Stimulated activated CD8-positive, alpha-beta memory T cell treated with anti-CD3 and anti-CD28 coated beads, Interleukin-4, amount 100 ng/mL, for 48 hours (primary cell): Measurements from ENCODE around the gene CCDC152.
"Not testable (repeated sequence)": the region's sequence is repeated elsewhere in the genome, so short reads cannot be mapped to it uniquely, and the experiment has no call there.

Experiments used
- DNase-seq: peaks from one replicate; pipeline ENCODE4 v3.0.0-alpha.2; 2020

Gene CCDC152, protein sequence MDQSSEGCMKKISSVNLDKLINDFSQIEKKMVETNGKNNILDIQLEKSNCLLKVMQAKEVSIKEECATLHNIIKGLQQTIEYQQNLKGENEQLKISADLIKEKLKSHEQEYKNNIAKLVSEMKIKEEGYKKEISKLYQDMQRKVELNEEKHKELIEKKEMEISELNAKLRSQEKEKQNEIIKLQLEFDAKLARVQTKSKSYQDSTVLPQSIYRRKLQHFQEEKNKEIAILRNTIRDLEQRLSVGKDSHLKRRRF

DNA sequence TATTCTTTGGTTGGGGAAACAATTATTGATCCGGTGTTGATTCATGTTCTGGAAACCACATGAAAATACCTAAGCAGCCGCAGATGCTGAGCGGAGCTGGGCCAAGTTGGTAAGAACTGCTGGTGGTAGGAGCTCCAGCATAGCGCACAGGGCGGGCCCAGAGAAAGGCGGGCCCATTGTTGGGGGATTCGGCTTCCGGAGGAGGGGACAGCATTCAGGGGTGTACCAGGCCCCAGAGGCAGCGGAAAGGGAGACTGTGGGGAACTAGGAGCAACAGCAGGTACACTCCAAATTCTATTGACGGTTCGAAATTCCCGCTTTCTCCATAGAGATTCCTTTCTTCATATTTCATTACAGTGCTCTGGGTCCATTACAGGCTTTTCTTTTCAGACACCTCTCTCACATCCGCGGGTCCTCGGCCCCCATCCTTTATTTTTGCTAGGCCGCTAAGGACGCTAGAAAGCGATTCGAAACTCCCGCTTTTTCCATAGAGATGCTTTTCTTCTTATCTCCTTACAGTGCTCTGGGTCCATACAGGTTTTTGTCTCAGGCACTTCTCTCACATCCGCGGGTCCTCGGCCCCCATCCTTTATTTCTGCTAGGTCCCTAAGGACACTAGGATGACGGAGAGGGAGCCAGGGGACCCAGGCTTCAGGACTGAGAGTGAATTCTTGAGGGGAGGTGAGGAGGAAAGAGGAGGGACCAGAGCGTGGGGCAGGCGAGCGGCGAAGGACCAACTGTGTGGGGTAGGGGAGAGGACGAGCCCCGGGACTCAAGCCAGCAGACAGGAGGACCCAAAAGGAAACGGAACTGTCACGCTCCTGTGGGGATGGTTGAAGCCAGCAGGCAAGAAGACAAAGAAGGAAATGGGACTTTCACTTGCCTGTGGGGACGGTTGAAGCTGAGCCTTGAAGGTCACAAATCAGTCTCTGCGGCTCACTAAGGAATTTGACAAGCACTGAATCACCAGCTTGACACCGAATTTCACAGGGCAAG is at the start of gene CCDC152:
Gene CCDC152, plus strand, starts transcription at position 213 of the 996 bp plus-strand sequence. CDS start 2,304 bp downstream, outside the sequence.
- DNase-seq: peak; percentile 75

- no peak for DNase-seq
Observed at GRCh38 chr5:42715785-42716184, 40.8 kb upstream of the CCDC152 start.

- no peak for DNase-seq
Observed at GRCh38 chr5:42718591-42718990, 38.0 kb upstream of the CCDC152 start.

GRCh38 chr5:42719034-42719433 is 37.6 kb upstream of the CCDC152 start:
- no peak for DNase-seq

DNA sequence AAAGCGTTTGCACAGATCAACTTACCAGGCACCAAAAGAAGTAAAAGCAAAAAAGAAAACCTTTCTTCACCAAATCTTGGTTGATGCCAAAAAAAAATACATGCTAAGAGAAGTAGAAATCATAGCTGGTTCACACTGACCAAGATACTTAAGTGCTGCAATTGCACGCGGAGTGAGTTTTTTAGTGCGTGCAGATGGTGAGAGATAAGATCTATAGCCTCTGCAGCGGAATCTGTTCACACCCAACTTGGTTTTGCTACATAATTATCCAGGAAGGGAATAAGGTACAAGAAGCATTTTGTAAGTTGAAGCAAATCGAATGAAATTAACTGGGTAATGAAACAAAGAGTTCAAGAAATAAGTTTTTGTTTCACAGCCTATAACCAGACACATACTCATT is 36.4 kb upstream of the CCDC152 start:
- DNase-seq: no peak

GRCh38 chr5:42721484-42721883 is 35.1 kb upstream of the CCDC152 start:
- no peak for DNase-seq

GRCh38 chr5:42734531-42735058 is 22.0 kb upstream of the CCDC152 start:
- DNase-seq: not testable (repeated sequence)

- DNase-seq: no peak
Observed at GRCh38 chr5:42740920-42741319, 15.7 kb upstream of the CCDC152 start.

GRCh38 chr5:42745426-42745825 is 11.2 kb upstream of the CCDC152 start:
- DNase-seq: peak; percentile 27

DNA sequence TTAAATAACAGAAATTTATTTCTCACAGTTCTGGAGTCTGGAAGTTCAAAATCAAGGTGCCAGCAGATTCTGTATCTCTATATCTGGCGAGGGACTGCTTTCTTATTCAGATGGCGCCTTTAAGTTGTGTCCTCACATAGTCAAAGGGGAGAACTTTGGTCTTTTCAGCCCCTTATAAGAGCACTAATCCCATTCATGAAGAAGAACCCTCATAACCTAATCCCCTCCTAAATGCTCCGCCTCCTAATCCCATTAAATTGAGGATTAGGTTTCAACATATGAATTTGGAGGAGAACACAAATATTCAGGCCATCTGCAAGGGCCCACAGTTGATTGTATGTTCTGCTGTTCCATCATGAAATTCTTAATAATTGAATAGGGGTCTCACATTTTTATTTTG is 10.8 kb upstream of the CCDC152 start:
- no peak for DNase-seq

DNA sequence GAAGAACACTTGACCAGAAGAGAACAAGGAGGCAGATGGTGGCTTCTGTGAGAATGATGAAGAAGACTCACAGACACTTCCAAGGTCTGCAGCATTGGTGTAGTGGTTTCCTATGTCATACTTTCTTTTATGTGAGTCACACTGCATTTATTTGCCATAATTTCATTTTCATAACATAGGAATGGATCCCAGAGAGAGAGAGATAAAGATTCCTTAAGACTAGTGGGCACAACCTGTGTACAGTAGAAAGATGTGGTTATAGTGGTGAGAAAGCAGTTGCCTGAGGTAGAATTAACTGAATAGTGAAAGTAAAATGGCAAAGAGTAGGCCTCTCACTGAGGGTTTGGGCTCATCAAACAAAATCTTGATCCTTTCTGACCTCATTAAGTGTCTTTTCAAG is 7.6 kb upstream of the CCDC152 start:
- DNase-seq: no peak

DNA sequence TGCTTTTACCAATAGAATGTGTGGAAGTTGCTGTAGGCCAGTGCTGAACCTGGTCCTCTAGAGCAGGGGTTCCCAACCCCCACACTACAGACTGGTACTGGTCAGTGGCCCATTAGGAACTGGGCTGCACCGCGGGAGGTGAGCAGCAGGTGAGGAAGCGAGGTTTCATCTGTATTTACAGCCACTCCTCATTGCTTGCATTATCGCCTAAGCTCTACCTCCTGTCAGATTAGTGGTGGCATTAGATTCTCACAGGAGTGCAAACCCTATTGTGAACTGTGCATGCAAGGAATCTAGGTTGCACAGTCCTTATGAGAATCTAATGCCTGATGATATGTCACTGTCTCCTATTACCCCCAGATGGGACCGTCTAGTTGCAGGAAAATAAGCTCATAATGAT is 6.1 kb upstream of the CCDC152 start:
- no peak for DNase-seq

- no peak for DNase-seq
Observed at GRCh38 chr5:42751044-42751443, 5.6 kb upstream of the CCDC152 start.

GRCh38 chr5:42753099-42753498 is 3.5 kb upstream of the CCDC152 start:
- DNase-seq: no peak

DNA sequence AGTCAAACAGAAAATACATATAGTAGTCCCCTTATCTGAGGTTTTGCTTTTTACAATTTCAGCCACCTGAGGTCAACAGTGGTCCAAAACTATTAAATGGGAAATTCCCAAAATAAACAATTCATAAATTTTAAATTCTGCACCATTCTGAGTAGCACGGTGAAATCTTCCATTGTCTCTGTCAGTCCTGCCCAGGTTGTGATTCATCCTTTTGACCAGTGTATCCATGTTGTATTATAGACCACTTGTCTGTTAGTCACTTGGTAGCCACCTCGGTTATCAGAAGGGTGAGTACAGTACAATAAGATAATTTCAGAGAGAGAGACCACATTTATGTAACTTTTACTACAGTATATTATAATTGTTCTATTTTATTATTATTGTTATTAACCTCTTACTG is 2.8 kb downstream of the CCDC152 start:
- no peak for DNase-seq

- DNase-seq: no peak
Observed at GRCh38 chr5:42760426-42760825, 3.8 kb downstream of the CCDC152 start.

DNA sequence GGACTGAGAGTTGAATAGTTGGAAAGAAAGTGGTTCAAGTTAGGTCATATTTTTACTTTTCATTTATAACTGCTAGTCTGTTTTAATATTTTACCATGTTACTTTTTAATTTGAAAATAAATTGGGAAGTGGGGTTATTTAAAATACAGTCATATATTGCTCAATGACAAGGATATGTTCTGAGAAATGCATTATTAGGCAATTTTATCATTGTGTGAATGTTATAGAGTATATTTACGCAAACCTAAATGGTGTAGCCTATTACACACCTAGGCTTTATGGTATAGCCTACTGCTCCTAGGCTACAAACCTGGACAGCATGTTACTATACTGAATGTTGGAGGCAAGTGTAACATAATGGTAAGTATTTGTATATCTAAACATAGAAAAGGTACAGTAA is 5.2 kb downstream of the CCDC152 start:
- no peak for DNase-seq

DNA sequence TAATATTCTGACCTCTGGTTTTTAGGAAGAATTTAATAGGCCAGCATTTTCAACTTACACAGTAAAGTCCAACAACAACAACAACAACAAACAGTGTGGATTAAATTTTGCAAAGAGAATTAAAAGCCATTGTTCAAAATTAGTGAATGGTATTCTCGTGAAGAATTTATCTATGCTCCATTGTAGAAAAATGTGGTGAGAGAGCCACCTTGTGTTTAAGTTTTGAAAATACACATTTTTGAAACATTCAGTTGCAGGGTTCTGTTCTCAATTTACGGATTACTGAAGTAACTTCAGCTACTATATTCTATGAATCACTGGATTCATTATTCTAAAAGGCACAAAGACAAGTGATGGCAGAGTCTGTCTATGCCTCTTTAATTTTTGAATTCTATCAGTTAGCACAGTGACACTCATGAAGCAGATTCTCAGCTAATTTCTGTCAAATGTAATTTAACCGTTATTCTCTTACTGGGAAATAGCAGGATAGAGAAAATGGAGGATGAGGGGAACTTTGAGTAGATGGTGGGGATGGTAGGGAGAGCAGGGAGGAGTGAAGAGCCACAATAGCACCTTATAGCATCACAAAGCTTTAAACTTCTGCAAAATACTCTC is 11.0 kb downstream of the CCDC152 start:
- DNase-seq: no peak

DNA sequence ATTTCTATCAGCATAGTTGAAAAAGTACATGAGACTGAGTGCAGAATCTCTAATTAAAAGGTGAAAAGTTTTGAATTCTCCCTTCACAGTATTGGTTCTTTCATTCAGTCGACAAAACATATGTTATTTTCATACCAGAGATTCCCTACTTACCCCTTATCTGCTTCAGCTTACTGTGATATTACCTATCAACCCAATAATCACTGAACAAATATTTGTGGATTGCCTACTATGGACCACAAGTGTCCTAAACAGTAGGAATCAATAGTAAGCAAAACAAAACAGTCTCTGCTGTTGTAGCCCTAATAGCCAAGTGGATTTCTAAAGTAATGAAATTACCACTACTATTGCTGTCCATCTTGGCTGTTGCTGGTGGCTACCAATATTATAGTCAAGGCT is 11.5 kb downstream of the CCDC152 start:
- DNase-seq: no peak

- no peak for DNase-seq
Observed at GRCh38 chr5:42770003-42770402, 13.4 kb downstream of the CCDC152 start.

DNA sequence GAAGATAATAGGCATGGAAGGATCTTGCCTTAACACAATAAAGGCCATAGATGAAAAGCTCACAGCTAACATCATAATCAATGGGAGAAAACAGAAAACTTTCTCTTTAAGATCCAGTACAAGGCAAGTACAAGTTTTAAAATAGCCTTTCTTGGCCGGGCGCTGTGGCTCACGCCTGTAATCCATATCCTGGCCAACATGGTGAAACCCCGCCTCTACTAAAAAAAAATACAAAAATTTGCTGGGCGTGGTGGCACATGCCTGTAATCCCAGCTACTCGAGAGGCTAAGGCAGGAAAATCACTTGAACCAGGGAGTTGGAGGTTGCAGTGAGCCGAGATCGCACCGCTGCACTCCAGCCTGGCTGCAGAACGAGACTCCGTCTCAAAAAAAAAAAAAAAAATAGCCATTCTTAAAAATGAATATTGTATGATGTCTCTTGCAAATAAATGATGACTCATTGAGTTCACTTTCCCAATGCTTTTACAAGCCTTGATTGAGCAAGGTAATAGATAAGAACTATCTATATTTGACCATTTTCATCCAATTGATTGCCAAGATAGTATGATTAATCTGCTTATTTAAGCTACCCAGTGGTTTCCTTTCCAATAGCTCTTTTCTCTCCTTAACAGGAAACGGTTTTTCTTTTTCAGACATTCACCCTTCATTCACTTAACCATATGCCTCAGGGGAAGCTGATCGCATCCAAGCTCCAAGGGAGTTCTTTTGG is 15.8 kb downstream of the CCDC152 start:
- DNase-seq: no peak

DNA sequence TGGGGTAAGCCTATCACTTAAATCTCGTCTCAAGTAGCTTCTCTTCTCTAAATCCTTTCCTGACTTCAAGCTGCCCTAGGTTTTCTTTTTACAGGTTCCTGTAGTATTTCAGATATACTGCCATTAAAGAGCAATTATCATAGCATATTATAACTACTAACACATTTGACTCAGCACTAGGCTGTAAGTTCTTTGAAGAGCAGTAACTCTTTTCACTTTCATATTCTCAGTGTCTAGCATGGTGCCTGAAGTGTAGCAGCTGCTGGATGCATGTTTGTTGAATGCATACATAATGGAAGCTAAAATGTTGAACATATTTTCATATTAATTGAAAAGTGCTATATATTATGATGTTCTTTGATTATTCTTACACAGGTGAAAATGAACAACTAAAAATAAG is 22.5 kb downstream of the CCDC152 start:
- no peak for DNase-seq

- DNase-seq: no peak
Observed at GRCh38 chr5:42781584-42781983, 25.0 kb downstream of the CCDC152 start.
